OCI-LY3 (cell line): ENCODE data around the gene DUS2.
A peak's percentile ranks its signal among the peaks of the same experiment; 100 is the strongest.

ENCODE experiments used
- H2AFZ ChIP-seq: fragments of 200-600, 300-600 bp; shearing (Covaris generic); 2 replicates; pipeline ENCODE4 v1.6.0; 2014; ENCODE audit warnings: antibody characterized with exemption, low read depth, low read length
- H3K27ac ChIP-seq: fragments of 200-600, 300-600 bp; sonication (generic); 2 replicates; pipeline ENCODE4 v1.5.1; 2014; ENCODE audit warnings: mild to moderate bottlenecking, low read length, moderate library complexity, mixed read lengths
- H3K27me3 ChIP-seq: fragments of 200-600, 300-600 bp; sonication (generic); 2 replicates; pipeline ENCODE4 v1.6.1; 2014; ENCODE audit warnings: low read depth, low read length, mixed read lengths
- H3K36me3 ChIP-seq: fragments of 200-600, 300-600 bp; sonication (generic); replicated peaks from 2 replicates; pipeline ENCODE3; 2014; ENCODE audit warnings: low read depth, low read length, mixed read lengths
- H3K4me1 ChIP-seq: fragments of 300-600, 200-600 bp; sonication (generic); 2 replicates; pipeline ENCODE4 v1.6.1; 2014; ENCODE audit warnings: low read length, mixed read lengths
- H3K4me2 ChIP-seq: fragments of 200-600, 300-600 bp; sonication (generic); 2 replicates; pipeline ENCODE4 v1.6.1; 2014; ENCODE audit warnings: low read length, mixed read lengths
- H3K4me3 ChIP-seq: fragments of 300-600, 200-600 bp; sonication (generic); 2 replicates; pipeline ENCODE4 v1.5.1; 2014; ENCODE audit warnings: antibody characterized with exemption, mild to moderate bottlenecking, low read length, moderate library complexity
- H3K79me2 ChIP-seq: fragments of 300-600, 200-600 bp; shearing (Covaris generic); 2 replicates; pipeline ENCODE4 v1.6.1; 2014; ENCODE audit warnings: mild to moderate bottlenecking, low read length, mixed read lengths
- H3K9ac ChIP-seq: fragments of 300-600, 200-600 bp; shearing (Covaris generic); 2 replicates; pipeline ENCODE4 v1.6.0; 2014; ENCODE audit warnings: mild to moderate bottlenecking, low read length, moderate library complexity
- H3K9me3 ChIP-seq: fragments of 200-600, 300-600 bp; shearing (Covaris generic); 2 replicates; pipeline ENCODE4 v1.6.1; 2014; ENCODE audit warnings: low read length, mixed read lengths; ENCODE audit not compliant: insufficient read depth
- H4K20me1 ChIP-seq: fragments of 200-600, 300-600 bp; sonication (generic); 2 replicates; pipeline ENCODE4 v1.6.1; 2016; ENCODE audit warnings: low read length, mixed read lengths; ENCODE audit not compliant: insufficient read depth
- CTCF ChIP-seq: fragments of 200-600, 300-600 bp; sonication (generic); IDR thresholded peaks from 2 replicates; pipeline ENCODE4 v1.5.1; 2014; ENCODE audit warnings: antibody characterized with exemption, low read length, low read depth
- EZH2phosphoT487 ChIP-seq: fragments of 200-600 bp; shearing (Covaris generic); IDR thresholded peaks from 2 replicates; pipeline ENCODE4 v1.6.1; 2018; ENCODE audit warnings: antibody characterized with exemption, mixed run types, low read depth

DUS2 gene

GRCh38 chr16:68013440-68013839 is 9.6 kb upstream of the DUS2 start:
- no peak for TF ChIP-seq CTCF
- TF ChIP-seq EZH2phosphoT487: no peak
- Histone ChIP-seq H3K4me3 (no peak overlapping the region), H3K9ac (no peak overlapping the region), H3K4me2 (no peak overlapping the region), H3K27ac (no peak overlapping the region), H3K9me3 (no peaks in the 10 kb centered on the region), H2AFZ (no peak overlapping the region), H3K27me3 (no peaks in the 10 kb centered on the region), H3K4me1 (no peaks in the 10 kb centered on the region), H3K79me2 (no peaks in the 10 kb centered on the region), H3K36me3 (no peaks in the 10 kb centered on the region), H4K20me1 (no peaks in the 10 kb centered on the region)

- Histone ChIP-seq H3K9ac (no peak within 1 kb of the TSS), H3K27me3 (no peaks in the 10 kb centered on the region), H3K4me1 (no peaks in the 10 kb centered on the region), H4K20me1 (no peaks in the 10 kb centered on the region), H3K36me3 (no peaks in the 10 kb centered on the region), H3K4me2 (no peak within 1 kb of the TSS), H3K4me3 (no peak within 1 kb of the TSS), H3K27ac (no peak within 1 kb of the TSS), H3K79me2 (no peaks in the 10 kb centered on the region), H2AFZ (no peak within 1 kb of the TSS), H3K9me3 (no peaks in the 10 kb centered on the region)
- TF ChIP-seq EZH2phosphoT487 (no peak), CTCF (no peak)
Observed at GRCh38 chr16:68015681-68016080, 7.4 kb upstream of the DUS2 start, which contains the start of gene DPEP2NB. TSS of gene DPEP2NB (minus strand) at chr16:68015911. CDS start at chr16:68015770, 141 bp downstream.

- H3K79me2 ChIP-seq: peaks cover 34% of the 10 kb centered on the region
- H3K9ac ChIP-seq: no peak overlapping the region
- H3K9me3 ChIP-seq: no peaks in the 10 kb centered on the region
- no peak overlapping the region for H2AFZ ChIP-seq
- H3K4me1 ChIP-seq: peaks cover 13% of the 10 kb centered on the region
- peaks cover 11% of the 10 kb centered on the region for H3K36me3 ChIP-seq
- no peak overlapping the region for H3K4me2 ChIP-seq
- H3K27ac ChIP-seq: no peak overlapping the region
- H3K27me3 ChIP-seq: no peaks in the 10 kb centered on the region
- no peak overlapping the region for H3K4me3 ChIP-seq
- TF ChIP-seq EZH2phosphoT487 (no peak), CTCF (no peak)
- H4K20me1 ChIP-seq: no peaks in the 10 kb centered on the region
Observed at GRCh38 chr16:68019167-68019680, 3.9 kb upstream of the DUS2 start.

- Histone ChIP-seq H3K9ac (no peak overlapping the region), H3K27me3 (no peaks in the 10 kb centered on the region)
- no peak for TF ChIP-seq EZH2phosphoT487
- no peak for TF ChIP-seq CTCF
Observed at GRCh38 chr16:68021490-68021889, 1.6 kb upstream of the DUS2 start.

More at GRCh38 chr16:68021490-68021889, 1.6 kb upstream of the DUS2 start:
- H2AFZ ChIP-seq: no peak overlapping the region
- no peak overlapping the region for H3K27ac ChIP-seq
- H3K36me3 ChIP-seq: peaks cover 20% of the 10 kb centered on the region
- H3K79me2 ChIP-seq: peaks cover 43% of the 10 kb centered on the region
- peaks cover 16% of the 10 kb centered on the region for H3K4me1 ChIP-seq
- no peaks in the 10 kb centered on the region for H3K9me3 ChIP-seq
- H3K4me3 ChIP-seq: no peak overlapping the region; the same call in 1 of the 2 replicates
- H4K20me1 ChIP-seq: no peaks in the 10 kb centered on the region
- peak overlapping the region; percentile 92; the same call in 1 of the 2 replicates for H3K4me2 ChIP-seq
